Measurements from ENCODE around the gene ECSCR.
"Not testable (repeated sequence)": the region's sequence is repeated elsewhere in the genome, so short reads cannot be mapped to it uniquely, and the experiment has no call there.

ECSCR gene

GRCh38 chr5:139410121-139410992 is 52.2 kb downstream of the ECSCR start:
- no peak for DNase-seq

GRCh38 chr5:139409116-139409515 is 53.4 kb downstream of the ECSCR start:
- not testable (repeated sequence) for DNase-seq

DNA sequence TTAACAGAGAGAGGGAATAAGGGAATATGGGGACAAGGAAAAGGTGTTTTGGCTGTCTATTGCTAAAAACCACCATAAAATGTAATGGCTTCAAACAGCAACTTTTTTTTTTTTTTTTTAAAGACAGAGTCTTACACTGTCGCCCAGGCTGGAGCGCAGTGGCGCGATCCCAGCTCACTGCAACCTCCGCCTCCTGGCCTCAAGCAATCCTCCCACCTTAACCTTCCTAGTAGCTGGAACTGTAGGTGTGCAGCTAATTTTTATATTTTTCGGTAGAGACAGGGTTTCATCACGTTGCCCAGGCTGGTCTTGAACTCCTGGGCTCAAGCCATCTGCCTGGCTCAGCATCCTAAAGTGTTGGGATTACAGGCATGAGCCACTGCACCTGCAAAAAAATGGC is 54.4 kb downstream of the ECSCR start:
- DNase-seq = no peak

GRCh38 chr5:139407517-139407916 is 55.0 kb downstream of the ECSCR start:
- DNase-seq = no peak

DNA sequence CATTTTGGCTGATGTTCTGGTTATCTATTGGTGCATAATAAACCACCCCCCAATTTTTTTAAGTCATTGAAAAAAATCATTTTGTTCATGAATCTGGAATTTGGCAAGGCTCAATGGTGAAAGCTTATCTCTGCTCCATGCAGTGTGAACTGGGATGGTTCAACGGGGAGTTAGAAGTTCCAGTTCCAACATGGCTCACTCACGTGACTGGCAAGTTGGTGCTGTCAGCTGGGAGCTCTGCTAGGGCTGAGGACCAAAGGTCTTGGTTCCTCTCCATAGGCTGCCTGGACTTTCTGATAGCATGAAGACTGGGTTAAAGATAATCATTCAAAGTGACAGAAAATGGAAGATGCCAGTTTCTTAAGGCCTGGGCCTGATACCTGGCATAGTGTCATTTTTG is 55.6 kb downstream of the ECSCR start:
- no peak for DNase-seq

DNA sequence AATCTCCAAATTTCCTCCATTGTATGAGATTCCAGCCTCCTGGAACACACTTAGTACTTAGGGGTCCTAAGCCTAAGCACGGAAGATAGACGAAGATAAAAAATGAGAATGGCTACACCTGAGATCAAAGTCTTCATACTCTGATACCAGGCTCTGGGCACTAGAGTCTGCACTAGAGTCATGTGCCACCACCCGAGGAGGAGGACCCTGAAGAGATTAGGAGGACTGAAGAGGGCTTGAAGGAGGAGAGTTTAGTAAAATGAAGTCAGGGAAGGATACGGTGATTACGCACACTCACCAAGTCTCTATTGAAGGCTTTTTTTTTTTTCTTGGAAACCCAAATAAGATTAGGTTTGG is 58.1 kb downstream of the ECSCR start:
- no peak for DNase-seq

GRCh38 chr5:139403787-139404483 is 58.6 kb downstream of the ECSCR start, which contains the start of gene SPATA24:
SPATA24 (minus strand) TSS chr5:139404089; CDS start chr5:139404060, 29 bp downstream.
- peak; percentile 94 to 99 (median 96) for DNase-seq

DNA sequence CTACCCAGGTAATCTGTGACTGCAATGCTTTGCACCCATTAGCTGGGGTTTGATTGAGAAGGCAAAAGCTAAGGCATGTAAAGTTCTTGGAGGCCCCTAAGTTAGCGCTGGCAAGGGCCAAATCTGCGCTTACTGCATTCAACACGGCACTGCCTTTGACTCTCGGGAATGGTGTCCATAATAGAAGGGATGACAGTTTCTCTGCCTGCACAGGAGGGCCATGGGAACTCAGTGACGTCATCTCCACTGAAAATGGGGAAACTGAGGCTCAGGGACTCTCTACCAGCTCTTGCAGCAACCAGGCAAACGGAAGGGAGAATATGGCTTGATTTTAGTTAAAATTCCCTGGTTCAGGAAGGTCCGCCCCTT is 59.1 kb downstream of the ECSCR start:
- no peak for DNase-seq

GRCh38 chr5:139402561-139403158 is 59.9 kb downstream of the ECSCR start:
- DNase-seq = no peak

DNA sequence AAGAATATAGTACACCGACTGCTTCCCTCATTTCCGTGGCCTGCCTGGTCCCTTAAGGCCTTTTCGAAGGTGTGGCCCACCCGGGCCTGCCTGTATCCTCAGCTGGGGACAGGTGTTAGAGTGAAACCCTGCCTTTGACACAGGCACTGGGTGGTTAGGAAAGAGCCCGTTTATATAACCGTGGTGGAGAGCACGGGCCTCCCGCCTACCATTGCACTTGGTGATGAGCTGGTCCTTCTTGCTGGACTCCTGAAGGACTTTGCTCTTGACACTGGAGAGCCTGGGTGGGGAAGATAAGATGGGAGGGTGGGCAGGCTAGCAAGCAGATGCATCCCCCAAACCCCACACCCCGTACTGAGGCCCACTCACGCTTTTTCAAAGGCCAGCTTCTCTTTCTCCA is 61.0 kb downstream of the ECSCR start:
- DNase-seq = no peak

- DNase-seq = no peak
Measured at GRCh38 chr5:139399501-139400121, 62.9 kb downstream of the ECSCR start.

Measured in T-helper 1 cell (primary cell).